Keratinocyte (primary cell): Measurements from ENCODE around the gene HYAL2. TPM values are rescaled to one million over a fixed set of nuclear protein-coding genes. Genes with fewer than 3 reads are reported as not detected.

Source experiments
- DNase-seq: peaks from one replicate; pipeline ENCODE4 v3.0.0-alpha.2; 2011; ENCODE audit warnings: low read depth, missing footprints, low spot score
- FAIRE-seq: peaks from 2 replicates; lab custom pipeline; 2011; peaks lifted over from hg19 to GRCh38; lab: Jason Lieb, UNC
- H2AFZ ChIP-seq: 2 replicates; pipeline ENCODE4 v1.6.0; 2012; ENCODE audit warnings: low read length, control low read depth, inconsistent platforms; ENCODE audit not compliant: control insufficient read depth
- H3K27ac ChIP-seq: 2 replicates; pipeline ENCODE4 v1.5.1; 2011; ENCODE audit warnings: low read length; ENCODE audit not compliant: control insufficient read depth, insufficient read depth
- H3K27me3 ChIP-seq: 3 replicates; pipeline ENCODE4 v1.6.0; 2011; ENCODE audit warnings: low read length; ENCODE audit not compliant: control insufficient read depth, insufficient read depth; ENCODE audit errors: extremely low read depth
- H3K36me3 ChIP-seq, 2 experiments: 2 replicates in 1 of 2; 3 replicates in 1 of 2; pipeline ENCODE4 v1.5.1; 2011; ENCODE audit warnings: low read length in 2 of 2, mild to moderate bottlenecking in 1 of 2; ENCODE audit not compliant: control insufficient read depth in 2 of 2, insufficient read depth in 2 of 2; ENCODE audit errors: extremely low read depth in 1 of 2
- H3K4me1 ChIP-seq: 3 replicates; pipeline ENCODE4 v1.5.1; 2011; ENCODE audit warnings: low read length; ENCODE audit not compliant: control insufficient read depth, insufficient read depth; ENCODE audit errors: extremely low read depth
- H3K4me2 ChIP-seq: 3 replicates; pipeline ENCODE4 v1.6.0; 2011; ENCODE audit warnings: low read depth, low read length; ENCODE audit not compliant: control insufficient read depth, insufficient read depth; ENCODE audit errors: extremely low read depth
- H3K4me3 ChIP-seq, 3 experiments: fragments of 200-600 bp in 1 of 3; sonication (generic) in 1 of 3; 2 replicates in 2 of 3; 3 replicates in 1 of 3; pipeline ENCODE4 v1.5.1; 2011 to 2016; ENCODE audit warnings: low read length in 3 of 3, mild to moderate bottlenecking in 3 of 3, control low read depth in 2 of 3, inconsistent platforms in 1 of 3, low read depth in 1 of 3, mixed read lengths in 1 of 3, mixed run types in 1 of 3, moderate library complexity in 1 of 3; ENCODE audit not compliant: control insufficient read depth in 2 of 3, insufficient read depth in 2 of 3; ENCODE audit errors: extremely low read depth in 1 of 3
- H3K79me2 ChIP-seq: 2 replicates; pipeline ENCODE4 v1.6.0; 2012; ENCODE audit warnings: low read length; ENCODE audit not compliant: control insufficient read depth, insufficient read depth
- H3K9ac ChIP-seq: 3 replicates; pipeline ENCODE4 v1.6.0; 2011; ENCODE audit warnings: low read length; ENCODE audit not compliant: control insufficient read depth, insufficient read depth; ENCODE audit errors: extremely low read depth
- H3K9me1 ChIP-seq: 3 replicates; pipeline ENCODE4 v1.6.0; 2011; ENCODE audit warnings: low read length; ENCODE audit not compliant: control insufficient read depth, insufficient read depth; ENCODE audit errors: extremely low read depth
- H3K9me3 ChIP-seq: 2 replicates; pipeline ENCODE4 v1.5.1; 2012; ENCODE audit warnings: low read depth, low read length; ENCODE audit not compliant: control insufficient read depth
- H4K20me1 ChIP-seq: 3 replicates; pipeline ENCODE4 v1.6.0; 2011; ENCODE audit warnings: low read length; ENCODE audit not compliant: control insufficient read depth, insufficient read depth; ENCODE audit errors: extremely low read depth
- CTCF ChIP-seq, 3 experiments: IDR thresholded peaks in 1 of 3; conservative IDR thresholded peaks in 1 of 3; optimal IDR thresholded peaks in 1 of 3; 2 replicates in 2 of 3; 3 replicates in 1 of 3; pipeline versions ENCODE3 to v1.5.1; 2011; ENCODE audit warnings: low read length in 3 of 3, mild to moderate bottlenecking in 3 of 3, moderate library complexity in 2 of 3, control low read depth in 1 of 3, inconsistent platforms in 1 of 3; ENCODE audit not compliant: insufficient read depth in 2 of 3; ENCODE audit errors: extremely low read depth in 1 of 3
- EZH2 ChIP-seq: IDR thresholded peaks from one replicate; pipeline ENCODE4 v1.6.1; 2012; ENCODE audit warnings: inconsistent platforms, mild to moderate bottlenecking, low read length, moderate library complexity
- dilution Hi-C: fragments of 300-500 bp; cut with MboI; formaldehyde crosslinking; loops from one replicate; pipeline ENCODE4 v1.7.0; 2020; ENCODE audit warnings: low sequenced_read_pairs; ENCODE audit not compliant: extremely low pct_ligation_motif_present
- polyA plus RNA-seq, 5 experiments: library from polyadenylated mRNA; depleted of rRNA in 3 of 5; stranded (reverse) in 3 of 5; stranded (forward) in 1 of 5; unstranded in 1 of 5; fragments of >200 nt; gene quantifications; 1 replicate in 1 of 5; 2 replicates in 3 of 5; 3 replicates in 1 of 5; pipeline versions ENCODE4 v1.2.1 to v1.2.3, GENCODE V29; 2011 to 2012; ENCODE audit warnings: missing spikeins in 2 of 5, low read depth in 1 of 5, low replicate concordance in 1 of 5

The HYAL2 gene
- polyA plus RNA-seq, 1 donor (not counting 4 experiments of a cell fraction or from before 2014, with no cell fraction given) = 42.8 TPM

DNA sequence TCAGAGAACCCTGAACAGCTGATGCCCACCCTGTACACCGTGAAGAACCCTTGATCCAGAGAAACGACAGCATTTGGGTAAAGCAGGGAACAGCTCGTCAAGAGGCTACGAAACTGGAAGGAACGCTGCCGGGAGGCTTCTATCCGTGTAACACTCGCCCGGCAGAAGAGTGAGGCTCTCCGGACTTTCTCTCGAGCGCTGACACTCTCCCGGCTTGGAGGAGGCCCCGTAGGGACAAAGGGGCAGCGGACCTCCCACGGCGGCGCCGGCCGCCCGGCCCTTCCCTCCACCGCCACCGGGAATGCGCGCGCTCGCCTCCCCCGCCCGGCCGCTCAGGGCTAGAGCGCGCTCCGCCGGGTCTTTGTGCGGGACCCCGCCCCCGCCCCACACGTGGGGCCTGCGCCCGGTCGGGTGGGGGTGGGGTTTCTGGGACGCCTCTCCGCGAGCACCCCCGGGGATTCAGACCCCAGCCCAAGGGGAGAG is 1.7 kb downstream of the HYAL2 start:
- TF ChIP-seq EZH2 (no peak), CTCF (optimal IDR thresholded peaks at IDR 0.05 in 1 of 3, IDR thresholded peaks at IDR 0.05 in 1 of 3, conservative IDR thresholded peaks at IDR 0.05 in 1 of 3; ENCODE audit: extremely low read depth in 1 of 3, insufficient read depth in 2 of 3, low read length in 3 of 3) (no peak)
- Histone ChIP-seq H3K4me1 (peaks cover 45% of the 10 kb centered on the region), H3K4me2 (peak overlapping the region; percentile 99), H3K36me3 (peaks cover 18 to 36% of the 10 kb centered on the region in 2 experiments), H4K20me1 (no peaks in the 10 kb centered on the region), H3K9me3 (no peaks in the 10 kb centered on the region), H3K4me3 (peak overlapping the region; percentile 52 to 89 (median 84)), H3K79me2 (peaks cover 33% of the 10 kb centered on the region), H3K27ac (peak overlapping the region; percentile 99), H3K9ac (peak overlapping the region; percentile 98), H3K9me1 (peaks cover 3% of the 10 kb centered on the region), H3K27me3 (no peaks in the 10 kb centered on the region), H2AFZ (peak overlapping the region; percentile 33)
- no peak for FAIRE-seq
- DNase-seq = no peak
- dilution Hi-C loops = no loop called here

DNA sequence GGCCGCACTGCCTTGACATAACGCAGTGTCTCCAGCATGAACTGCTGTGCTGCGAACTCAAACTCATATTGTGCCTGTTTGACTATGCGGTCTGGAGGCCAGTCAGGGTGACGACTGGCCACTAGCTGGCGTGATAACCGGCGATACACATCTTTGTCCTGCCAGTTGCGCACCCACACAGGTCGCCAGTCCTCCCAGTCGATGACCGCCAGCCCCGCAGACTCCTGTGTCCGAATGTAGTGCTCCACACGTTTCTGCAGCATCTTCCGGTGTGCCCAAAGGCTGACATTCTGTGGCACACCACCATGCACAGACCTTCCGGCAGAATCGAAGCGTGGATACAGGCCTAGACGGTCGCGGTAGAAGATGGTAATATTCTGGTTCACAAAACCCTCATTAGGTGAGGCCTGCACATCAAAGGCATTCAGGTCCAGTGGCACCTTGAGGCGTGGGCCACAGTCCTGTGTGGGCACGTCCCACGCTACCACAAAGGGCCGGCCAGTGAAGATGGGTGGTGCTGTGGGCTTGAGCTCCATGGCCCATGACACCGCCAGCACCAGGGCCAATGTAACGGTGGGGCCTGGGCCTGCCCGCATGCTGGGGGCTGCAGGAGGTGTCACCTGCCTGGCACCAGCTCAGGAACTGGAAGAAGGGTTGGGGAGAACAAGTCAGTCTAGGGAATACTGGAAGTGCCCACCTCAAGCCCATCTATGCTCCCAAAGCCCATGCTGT is 2.5 kb downstream of the HYAL2 start:
- Histone ChIP-seq H3K79me2 (peaks cover 35% of the 10 kb centered on the region), H4K20me1 (no peaks in the 10 kb centered on the region), H3K4me1 (peaks cover 45% of the 10 kb centered on the region), H2AFZ (no peak overlapping the region), H3K4me2 (peak overlapping the region; percentile 99), H3K9me3 (no peaks in the 10 kb centered on the region), H3K9ac (peak overlapping the region; percentile 98), H3K9me1 (peaks cover 7% of the 10 kb centered on the region), H3K36me3 (peaks cover 15 to 34% of the 10 kb centered on the region in 2 experiments), H3K27me3 (no peaks in the 10 kb centered on the region), H3K4me3 (peak overlapping the region; percentile 52 to 89 (median 84)), H3K27ac (peak overlapping the region; percentile 99)
- TF ChIP-seq CTCF (optimal IDR thresholded peaks at IDR 0.05 in 1 of 3, IDR thresholded peaks at IDR 0.05 in 1 of 3, conservative IDR thresholded peaks at IDR 0.05 in 1 of 3; ENCODE audit: extremely low read depth in 1 of 3, insufficient read depth in 2 of 3, low read length in 3 of 3) (no peak), EZH2 (no peak)
- DNase-seq (no peak), FAIRE-seq (no peak)
- dilution Hi-C loops = no loop called here
